ENCODE data around the gene NUAK1. TPM values are rescaled to one million over a fixed set of nuclear protein-coding genes. Genes with fewer than 3 reads are reported as not detected.

NUAK1 gene
- total RNA-seq, 2 donors from 2014 or later, result 14.0 to 16.8 TPM

DNA sequence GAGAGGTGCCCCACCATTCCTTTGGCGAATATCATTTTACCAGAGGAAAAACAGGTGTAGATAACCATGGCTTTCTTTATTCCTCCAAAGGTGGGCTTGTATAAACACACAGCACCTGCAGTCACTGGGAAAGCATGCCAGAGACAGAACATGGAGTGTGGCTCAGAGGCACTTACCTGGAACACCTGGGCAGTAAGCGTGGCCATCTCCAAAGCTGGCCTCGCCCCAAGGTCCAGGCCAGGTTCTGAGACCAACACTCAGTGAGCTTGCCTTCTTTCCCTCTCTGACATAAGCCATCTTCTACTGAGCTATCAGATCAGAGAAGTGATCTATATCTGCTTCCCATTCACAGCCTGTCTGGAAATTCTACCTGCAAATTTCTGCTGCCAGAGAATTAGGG, 70.5 kb downstream of the NUAK1 start:
- no peaks in the 10 kb centered on the region for H3K4me1 Mint-ChIP-seq
- Histone ChIP-seq H3K4me1 (ENCODE audit: control insufficient read depth, insufficient read depth, low read length) (no peaks in the 10 kb centered on the region), H3K36me3 (ENCODE audit: control insufficient read depth, insufficient read depth, low read length) (peaks cover 98% of the 10 kb centered on the region), H3K27ac (ENCODE audit: low read depth, low read length) (no peak overlapping the region), H3K9ac (ENCODE audit: extremely low read depth, low read length, poor library complexity, severe bottlenecking) (no peak overlapping the region), H3K27me3 (ENCODE audit: control insufficient read depth, insufficient read depth, low read length, poor library complexity, severe bottlenecking) (no peaks in the 10 kb centered on the region), H3K4me3 (ENCODE audit: low read length) (no peak overlapping the region), H3K9me3 (ENCODE audit: control insufficient read depth, low read length) (no peaks in the 10 kb centered on the region)
- peaks cover 72% of the 10 kb centered on the region for H3K36me3 Mint-ChIP-seq (ENCODE audit: low read depth)
- H3K27ac Mint-ChIP-seq, result no peak overlapping the region
- no peak for DNase-seq
- H3K9me3 Mint-ChIP-seq, result no peaks in the 10 kb centered on the region
- WGBS, 2 experiments (ENCODE audit: insufficient coverage in 1 of 2, insufficient read length in 1 of 2), result 95 to 100% methylated on average over 2 to 3 of the region's 3 CpGs
- no peak overlapping the region for H3K4me3 Mint-ChIP-seq
- TF ChIP-seq, protein P1, sequence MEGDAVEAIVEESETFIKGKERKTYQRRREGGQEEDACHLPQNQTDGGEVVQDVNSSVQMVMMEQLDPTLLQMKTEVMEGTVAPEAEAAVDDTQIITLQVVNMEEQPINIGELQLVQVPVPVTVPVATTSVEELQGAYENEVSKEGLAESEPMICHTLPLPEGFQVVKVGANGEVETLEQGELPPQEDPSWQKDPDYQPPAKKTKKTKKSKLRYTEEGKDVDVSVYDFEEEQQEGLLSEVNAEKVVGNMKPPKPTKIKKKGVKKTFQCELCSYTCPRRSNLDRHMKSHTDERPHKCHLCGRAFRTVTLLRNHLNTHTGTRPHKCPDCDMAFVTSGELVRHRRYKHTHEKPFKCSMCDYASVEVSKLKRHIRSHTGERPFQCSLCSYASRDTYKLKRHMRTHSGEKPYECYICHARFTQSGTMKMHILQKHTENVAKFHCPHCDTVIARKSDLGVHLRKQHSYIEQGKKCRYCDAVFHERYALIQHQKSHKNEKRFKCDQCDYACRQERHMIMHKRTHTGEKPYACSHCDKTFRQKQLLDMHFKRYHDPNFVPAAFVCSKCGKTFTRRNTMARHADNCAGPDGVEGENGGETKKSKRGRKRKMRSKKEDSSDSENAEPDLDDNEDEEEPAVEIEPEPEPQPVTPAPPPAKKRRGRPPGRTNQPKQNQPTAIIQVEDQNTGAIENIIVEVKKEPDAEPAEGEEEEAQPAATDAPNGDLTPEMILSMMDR (conservative IDR thresholded peaks at IDR 0.05), result no peak
- no peaks in the 10 kb centered on the region for H3K27me3 Mint-ChIP-seq (ENCODE audit: insufficient read depth)

DNA sequence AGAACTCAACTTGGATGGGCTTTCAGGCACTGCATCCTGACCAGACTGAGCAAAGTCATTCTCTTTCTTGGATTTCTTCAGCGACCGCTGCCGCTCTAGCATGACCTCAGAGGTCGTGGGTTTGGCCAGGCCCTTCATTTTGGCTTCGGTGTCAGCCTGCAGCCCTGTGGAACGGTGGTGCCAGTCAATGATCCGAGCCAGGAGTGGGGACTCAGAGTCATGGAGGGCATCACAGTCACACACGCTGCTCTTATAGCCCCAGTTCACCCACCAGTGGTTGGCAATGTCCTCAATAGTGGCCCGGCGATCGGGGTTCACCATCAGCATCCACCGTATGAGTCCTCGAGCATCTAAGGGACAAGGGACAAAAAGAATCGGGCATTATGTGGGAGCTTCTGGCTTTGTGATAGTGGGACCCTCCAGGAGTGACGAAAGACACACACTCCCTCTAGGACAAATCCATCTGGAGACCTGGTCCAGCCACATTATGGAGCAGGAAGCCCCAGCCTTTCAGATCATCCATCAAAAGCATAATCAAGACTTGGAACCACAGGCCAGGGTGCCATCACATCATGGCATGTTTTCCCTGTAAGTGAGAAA, 71.0 kb downstream of the NUAK1 start:
- H3K4me1 Mint-ChIP-seq, result peaks cover 2% of the 10 kb centered on the region
- Histone ChIP-seq H3K27me3 (ENCODE audit: control insufficient read depth, insufficient read depth, low read length, poor library complexity, severe bottlenecking) (no peaks in the 10 kb centered on the region), H3K27ac (ENCODE audit: low read depth, low read length) (no peak overlapping the region), H3K36me3 (ENCODE audit: control insufficient read depth, insufficient read depth, low read length) (peaks cover 98% of the 10 kb centered on the region), H3K9me3 (ENCODE audit: control insufficient read depth, low read length) (no peaks in the 10 kb centered on the region), H3K9ac (ENCODE audit: extremely low read depth, low read length, poor library complexity, severe bottlenecking) (no peak overlapping the region), H3K4me3 (ENCODE audit: low read length) (no peak overlapping the region), H3K4me1 (ENCODE audit: control insufficient read depth, insufficient read depth, low read length) (no peaks in the 10 kb centered on the region)
- no peaks in the 10 kb centered on the region for H3K27me3 Mint-ChIP-seq (ENCODE audit: insufficient read depth)
- H3K9me3 Mint-ChIP-seq, result no peaks in the 10 kb centered on the region
- H3K4me3 Mint-ChIP-seq, result no peak overlapping the region
- peaks cover 68% of the 10 kb centered on the region for H3K36me3 Mint-ChIP-seq (ENCODE audit: low read depth)
- WGBS, 2 experiments (ENCODE audit: insufficient coverage in 1 of 2, insufficient read length in 1 of 2), result 96 to 98% methylated on average over 9 to 15 of the region's 15 CpGs
- TF ChIP-seq, protein P1 (conservative IDR thresholded peaks at IDR 0.05), result no peak
- no peak overlapping the region for H3K27ac Mint-ChIP-seq
- no peak for DNase-seq

DNA sequence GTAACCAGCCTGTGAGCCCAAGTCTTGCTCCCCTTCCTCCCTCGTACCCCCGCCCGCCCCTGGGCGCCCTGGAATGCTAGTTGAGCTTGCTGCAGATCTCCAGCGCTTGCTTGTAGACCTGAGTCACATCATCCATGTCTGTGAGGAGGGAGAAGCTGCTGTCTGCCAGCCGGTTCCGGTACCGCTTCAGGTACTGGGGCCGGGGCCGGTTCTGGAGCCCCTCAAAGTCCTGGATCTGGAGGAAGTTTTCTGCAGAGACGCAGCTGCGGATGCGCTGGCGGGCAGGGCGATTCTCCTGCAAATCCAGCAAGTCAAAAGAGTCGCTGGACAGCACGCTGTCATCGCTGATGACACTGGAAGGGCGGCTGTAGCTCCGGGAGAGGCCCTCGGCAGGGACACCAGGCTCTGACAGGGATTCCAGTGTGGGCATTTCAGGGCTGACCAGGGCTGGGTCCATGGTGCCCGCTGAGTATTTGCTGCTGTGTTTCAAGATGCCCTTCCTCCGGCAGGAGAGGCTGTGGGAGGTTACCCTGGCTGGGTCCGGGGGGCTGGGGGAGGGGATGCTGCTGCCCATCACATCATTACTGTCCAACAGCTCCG, 71.9 kb downstream of the NUAK1 start:
- peaks cover 91% of the 10 kb centered on the region for H3K36me3 ChIP-seq (ENCODE audit: control insufficient read depth, insufficient read depth, low read length)
- peaks cover 2% of the 10 kb centered on the region for H3K4me1 Mint-ChIP-seq
- no peak overlapping the region for H3K4me3 ChIP-seq (ENCODE audit: low read length)
- no peak for DNase-seq
- H3K27ac Mint-ChIP-seq, result no peak overlapping the region
- H3K9me3 Mint-ChIP-seq, result no peaks in the 10 kb centered on the region
- no peaks in the 10 kb centered on the region for H3K4me1 ChIP-seq (ENCODE audit: control insufficient read depth, insufficient read depth, low read length)
- TF ChIP-seq, protein P1 (conservative IDR thresholded peaks at IDR 0.05), result no peak
- H3K4me3 Mint-ChIP-seq, result no peak overlapping the region
- no peak overlapping the region for H3K9ac ChIP-seq (ENCODE audit: extremely low read depth, low read length, poor library complexity, severe bottlenecking)
- no peak overlapping the region for H3K27ac ChIP-seq (ENCODE audit: low read depth, low read length)
- WGBS, 2 experiments (ENCODE audit: insufficient coverage in 1 of 2, insufficient read length in 1 of 2), result 97 to 99% methylated on average over 13 to 25 of the region's 25 CpGs
- H3K27me3 Mint-ChIP-seq (ENCODE audit: insufficient read depth), result no peaks in the 10 kb centered on the region
- H3K9me3 ChIP-seq (ENCODE audit: control insufficient read depth, low read length), result no peaks in the 10 kb centered on the region
- no peaks in the 10 kb centered on the region for H3K27me3 ChIP-seq (ENCODE audit: control insufficient read depth, insufficient read depth, low read length, poor library complexity, severe bottlenecking)
- H3K36me3 Mint-ChIP-seq (ENCODE audit: low read depth), result peaks cover 64% of the 10 kb centered on the region

Data from endodermal cell (in vitro differentiated cells).